Nephron (organoid): Measurements from ENCODE around the gene ST3GAL2.
"Not testable (repeated sequence)": the region's sequence is repeated elsewhere in the genome, so short reads cannot be mapped to it uniquely, and the experiment has no call there.

ENCODE experiments used
- H3K27ac Mint-ChIP-seq, 3 experiments: 2 replicates each; pipeline ENCODE4 v1.8.0; 2020; ENCODE audit warnings: mixed read lengths in 3 of 3, mild to moderate bottlenecking in 2 of 3, moderate library complexity in 1 of 3
- H3K27me3 Mint-ChIP-seq: 2 replicates; pipeline ENCODE4 v1.8.0; 2021; ENCODE audit warnings: low read depth, mild to moderate bottlenecking, moderate library complexity, mixed read lengths
- H3K36me3 Mint-ChIP-seq: 2 replicates; pipeline ENCODE4 v1.8.0; 2020; ENCODE audit warnings: low read depth, mixed read lengths
- H3K4me1 Mint-ChIP-seq: 2 replicates; pipeline ENCODE4 v1.8.0; 2020; ENCODE audit warnings: mixed read lengths
- H3K4me3 Mint-ChIP-seq, 3 experiments: 2 replicates each; pipeline ENCODE4 v1.8.0; 2020; ENCODE audit warnings: mild to moderate bottlenecking in 3 of 3, mixed read lengths in 3 of 3, moderate library complexity in 2 of 3
- H3K9me3 Mint-ChIP-seq: 2 replicates; pipeline ENCODE4 v1.8.0; 2020; ENCODE audit warnings: mixed read lengths
- CTCF ChIP-seq, 3 experiments: fragments of 200-600 bp; sonication (generic); IDR thresholded peaks; one replicate each; pipeline ENCODE4 v1.5.0; 2021; ENCODE audit warnings: antibody characterized with exemption in 3 of 3; ENCODE audit not compliant: unreplicated experiment in 3 of 3

The ST3GAL2 gene

GRCh38 chr16:70390774-70391173, 48.1 kb downstream of the ST3GAL2 start:
- no peak overlapping the region for H3K4me3 Mint-ChIP-seq
- H3K9me3 Mint-ChIP-seq, result no peaks in the 10 kb centered on the region
- H3K4me1 Mint-ChIP-seq, result no peaks in the 10 kb centered on the region
- no peak overlapping the region for H3K27ac Mint-ChIP-seq
- no peaks in the 10 kb centered on the region for H3K27me3 Mint-ChIP-seq
- peaks cover 38% of the 10 kb centered on the region for H3K36me3 Mint-ChIP-seq
- no peak for TF ChIP-seq CTCF (IDR thresholded peaks at IDR 0.05; ENCODE audit: unreplicated experiment in 3 of 3)

- Mint-ChIP-seq H3K4me3 (no peak overlapping the region), H3K9me3 (no peaks in the 10 kb centered on the region), H3K36me3 (peaks cover 44% of the 10 kb centered on the region), H3K27me3 (no peaks in the 10 kb centered on the region), H3K27ac (no peak overlapping the region), H3K4me1 (no peaks in the 10 kb centered on the region)
- TF ChIP-seq CTCF (IDR thresholded peaks at IDR 0.05; ENCODE audit: unreplicated experiment in 3 of 3), result no peak
These were observed 50.8 kb downstream of the ST3GAL2 start for GRCh38 chr16:70388006-70388680.

DNA sequence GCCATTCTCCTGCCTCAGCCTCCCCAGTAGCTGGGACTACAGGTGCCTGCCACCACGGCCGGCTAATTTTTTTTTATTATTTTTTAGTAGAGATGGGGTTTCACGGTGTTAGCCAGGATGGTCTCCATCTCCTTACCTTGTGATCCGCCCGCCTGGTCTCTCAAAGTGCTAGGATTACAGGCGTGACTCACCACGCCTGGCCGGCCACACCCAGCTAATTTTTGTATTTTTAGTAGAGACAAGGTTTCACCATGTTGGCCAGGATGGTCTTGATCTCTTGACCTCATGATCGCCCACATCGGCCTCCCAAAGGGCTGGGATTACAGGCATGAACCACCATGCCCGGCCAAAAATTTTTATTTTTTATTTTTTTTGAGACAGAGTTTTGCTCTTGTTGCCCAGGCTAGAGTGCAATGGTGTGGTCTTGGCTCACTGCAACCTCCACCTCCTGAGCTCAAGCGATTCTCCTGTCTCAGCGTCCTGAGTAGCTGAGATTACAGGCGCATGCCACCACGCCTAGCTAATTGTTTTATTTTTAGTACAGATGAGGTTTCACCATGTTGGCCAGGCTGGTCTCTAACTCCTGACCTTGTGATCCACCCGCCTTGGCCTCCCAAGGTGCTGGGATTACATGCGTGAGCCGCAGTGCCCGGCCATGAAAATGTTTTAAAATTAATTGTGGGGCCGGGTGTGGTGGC, 52.5 kb downstream of the ST3GAL2 start:
- not testable (repeated sequence) for H3K4me1 Mint-ChIP-seq, H3K4me3 Mint-ChIP-seq, H3K27ac Mint-ChIP-seq, H3K9me3 Mint-ChIP-seq, H3K27me3 Mint-ChIP-seq
- peaks cover 45% of the 10 kb centered on the region for H3K36me3 Mint-ChIP-seq

DNA sequence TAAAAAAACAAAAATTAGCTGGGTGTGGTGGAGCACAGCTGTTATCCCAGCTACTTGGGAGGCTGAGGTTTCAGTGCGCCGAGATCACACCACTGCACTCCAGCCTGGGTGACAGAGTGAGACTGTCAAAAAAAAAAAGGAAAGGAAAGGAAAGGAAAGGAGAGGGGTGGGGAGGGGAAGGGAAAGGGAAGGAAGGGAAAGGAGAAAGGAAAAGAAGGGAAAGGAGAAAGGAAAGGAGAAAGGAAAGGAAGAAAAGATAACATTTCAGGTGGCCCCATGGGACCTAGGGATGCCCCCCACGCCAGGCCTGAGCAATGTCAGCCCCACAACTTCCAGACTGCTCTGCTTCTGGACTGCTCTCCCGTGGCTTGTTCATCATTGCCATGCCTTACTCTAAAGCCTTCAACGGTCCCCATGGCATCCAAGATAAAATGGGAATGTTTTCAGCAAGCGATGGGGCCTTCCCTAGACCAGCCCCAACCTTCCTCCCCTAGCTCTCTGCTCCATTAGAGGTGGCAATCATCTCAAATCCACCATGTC, 55.4 kb downstream of the ST3GAL2 start:
- H3K4me1 Mint-ChIP-seq, result peaks cover 5% of the 10 kb centered on the region
- peaks cover 32% of the 10 kb centered on the region for H3K36me3 Mint-ChIP-seq
- H3K4me3 Mint-ChIP-seq, result peak overlapping the region; percentile 18 to 57 (median 28)
- TF ChIP-seq CTCF (IDR thresholded peaks at IDR 0.05; ENCODE audit: unreplicated experiment in 3 of 3), result no peak
- H3K27me3 Mint-ChIP-seq, result no peaks in the 10 kb centered on the region
- no peaks in the 10 kb centered on the region for H3K9me3 Mint-ChIP-seq
- peak overlapping the region in 1 of 3 experiments; percentile 50 for H3K27ac Mint-ChIP-seq

DNA sequence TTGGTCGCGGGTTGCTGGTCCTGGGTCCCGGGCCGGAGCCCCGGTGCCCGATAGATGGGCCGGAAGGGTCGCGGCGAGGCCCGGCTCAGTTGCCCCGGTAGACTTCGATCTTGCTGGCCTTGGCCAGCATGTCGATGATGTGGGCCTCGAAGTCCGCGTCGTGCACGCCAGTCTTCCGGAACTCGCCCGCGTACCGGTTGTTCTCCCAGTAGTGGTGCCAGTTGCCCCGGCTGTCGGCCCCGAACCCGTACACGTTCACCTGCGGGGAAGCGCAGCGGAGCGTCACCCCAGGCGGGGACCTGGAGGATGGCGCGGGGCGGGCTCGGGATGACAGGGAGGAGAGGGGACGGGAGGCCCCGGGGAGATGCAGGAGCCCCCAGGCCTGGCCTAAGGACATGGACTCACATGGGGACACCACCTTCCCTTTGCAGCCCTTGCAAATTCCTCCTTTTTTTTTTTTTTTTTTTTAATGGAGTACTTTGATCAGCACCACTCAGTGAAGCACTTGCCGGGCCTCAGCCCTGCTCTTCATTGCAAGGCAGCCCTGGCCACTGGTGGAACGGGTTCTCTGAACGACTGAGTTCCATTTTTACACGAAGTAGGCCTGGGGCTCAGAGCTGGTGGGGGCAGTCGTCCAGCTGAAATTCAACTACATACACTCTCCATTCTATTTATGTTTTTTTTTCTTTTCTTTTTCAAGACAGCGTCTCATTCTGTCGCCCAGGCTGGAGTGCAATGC, 57.1 kb downstream of the ST3GAL2 start:
- Mint-ChIP-seq H3K27me3 (no peaks in the 10 kb centered on the region), H3K27ac (peak overlapping the region in 2 of 3 experiments; percentile 96 to 97), H3K4me3 (peak overlapping the region; percentile 94 to 95 (median 95)), H3K9me3 (no peaks in the 10 kb centered on the region), H3K36me3 (peaks cover 27% of the 10 kb centered on the region), H3K4me1 (peaks cover 5% of the 10 kb centered on the region)
- TF ChIP-seq CTCF (IDR thresholded peaks at IDR 0.05; ENCODE audit: unreplicated experiment in 3 of 3), result no peak
